GM23338 (cell line): Measurements from ENCODE around the gene SLC26A1. TPM values are rescaled to one million over a fixed set of nuclear protein-coding genes. Genes with fewer than 3 reads are reported as not detected.

Experiments
- ATAC-seq: fragments of 200-7000 bp; cut with Tn5 transposase; 3 replicates; pipeline ENCODE4 v1.9.1; 2020
- DNase-seq: peaks from one replicate; pipeline ENCODE4 v3.0.0-alpha.2; 2015; ENCODE audit warnings: low spot score
- H2AFZ ChIP-seq: fragments of 200-600 bp; sonication (generic); 2 replicates; pipeline ENCODE4 v1.8.0; 2016; ENCODE audit warnings: antibody characterized with exemption, mild to moderate bottlenecking, moderate library complexity
- H3F3A ChIP-seq: fragments of 200-600 bp; sonication (generic); replicated peaks from 2 replicates; pipeline ENCODE4 v1.8.0; 2017; ENCODE audit warnings: antibody characterized with exemption, mixed run types, low read depth
- H3K27ac ChIP-seq: fragments of 200-600 bp; sonication (generic); 2 replicates; pipeline ENCODE4 v1.6.1; 2016; ENCODE audit warnings: low read depth
- H3K27me3 ChIP-seq: fragments of 200-600 bp; sonication (generic); 2 replicates; pipeline ENCODE4 v1.8.0; 2016; ENCODE audit warnings: mild to moderate bottlenecking, mixed run types, moderate library complexity; ENCODE audit not compliant: insufficient read depth
- H3K36me3 ChIP-seq: fragments of 200-600 bp; sonication (generic); 2 replicates; pipeline ENCODE4 v1.8.0; 2016; ENCODE audit warnings: mild to moderate bottlenecking; ENCODE audit not compliant: insufficient read depth
- H3K4me1 ChIP-seq: fragments of 200-600 bp; sonication (generic); 2 replicates; pipeline ENCODE4 v1.8.0; 2016; ENCODE audit warnings: mild to moderate bottlenecking, moderate library complexity; ENCODE audit not compliant: insufficient read depth
- H3K4me2 ChIP-seq: fragments of 200-600 bp; sonication (generic); 2 replicates; pipeline ENCODE4 v1.7.1; 2017; ENCODE audit warnings: mixed run types
- H3K4me3 ChIP-seq: fragments of 200-600 bp; sonication (generic); 2 replicates; pipeline ENCODE4 v1.6.1; 2016; ENCODE audit warnings: mixed run types
- H3K79me2 ChIP-seq: fragments of 200-600 bp; sonication (generic); replicated peaks from 2 replicates; pipeline ENCODE4 v1.8.0; 2017; ENCODE audit warnings: mild to moderate bottlenecking; ENCODE audit not compliant: insufficient read depth
- H3K9me2 ChIP-seq: fragments of 200-600 bp; sonication (generic); 2 replicates; pipeline ENCODE4 v1.8.0; 2017; ENCODE audit not compliant: insufficient read depth
- H4K20me1 ChIP-seq: fragments of 200-600 bp; sonication (generic); replicated peaks from 2 replicates; pipeline ENCODE4 v1.8.0; 2017; ENCODE audit warnings: mild to moderate bottlenecking; ENCODE audit not compliant: insufficient read depth
- H3K27ac Mint-ChIP-seq: 2 replicates; pipeline ENCODE4 v1.8.0; 2020; ENCODE audit warnings: inconsistent platforms, mild to moderate bottlenecking, moderate library complexity, mixed read lengths
- H3K27me3 Mint-ChIP-seq: 3 replicates; pipeline ENCODE4 v1.8.0; 2022; ENCODE audit warnings: low read depth, mild to moderate bottlenecking, moderate library complexity, mixed read lengths, inconsistent platforms; ENCODE audit not compliant: insufficient read depth, poor library complexity
- H3K36me3 Mint-ChIP-seq: 3 replicates; pipeline ENCODE4 v1.8.0; 2021; ENCODE audit warnings: low read depth, mild to moderate bottlenecking, inconsistent platforms, moderate library complexity, mixed read lengths
- H3K4me1 Mint-ChIP-seq: 3 replicates; pipeline ENCODE4 v1.8.0; 2020; ENCODE audit warnings: mild to moderate bottlenecking, inconsistent platforms, mixed read lengths
- H3K4me3 Mint-ChIP-seq: 3 replicates; pipeline ENCODE4 v1.8.0; 2021; ENCODE audit warnings: moderate library complexity, mild to moderate bottlenecking, inconsistent platforms, mixed read lengths
- H3K9me3 Mint-ChIP-seq: 3 replicates; pipeline ENCODE4 v1.8.0; 2020; ENCODE audit warnings: moderate library complexity, mild to moderate bottlenecking, inconsistent platforms, mixed read lengths
- CREB1 ChIP-seq: fragments of 250-450 bp; sonication (Bioruptor Pico); IDR thresholded peaks from 2 replicates; pipeline ENCODE4 v1.5.0; 2020; ENCODE audit warnings: low read depth, mild to moderate bottlenecking, moderate library complexity
- EZH2 ChIP-seq: fragments of 200-600 bp; sonication (generic); IDR thresholded peaks from one replicate; pipeline ENCODE4 v1.8.0; 2017; ENCODE audit warnings: antibody characterized with exemption, mild to moderate bottlenecking, low read depth; ENCODE audit not compliant: unreplicated experiment
- EZH2phosphoT487 ChIP-seq: fragments of 200-600 bp; sonication (generic); IDR thresholded peaks from one replicate; pipeline ENCODE4 v1.8.1; 2018; ENCODE audit warnings: antibody characterized with exemption; ENCODE audit not compliant: unreplicated experiment
- JUNB ChIP-seq: IDR thresholded peaks from one replicate; pipeline ENCODE4 v1.6.1; 2016; ENCODE audit warnings: antibody characterized with exemption; ENCODE audit not compliant: unreplicated experiment
- NANOG ChIP-seq: IDR thresholded peaks from 2 replicates; pipeline ENCODE4 v1.6.1; 2016; ENCODE audit warnings: antibody characterized with exemption, borderline replicate concordance
- POLR2AphosphoS5 ChIP-seq: IDR thresholded peaks from 2 replicates; pipeline ENCODE4 v1.6.1; 2016; ENCODE audit warnings: antibody characterized with exemption, low read depth
- STAT1 ChIP-seq: IDR thresholded peaks from one replicate; pipeline ENCODE4 v1.6.1; 2016; ENCODE audit warnings: antibody characterized with exemption; ENCODE audit not compliant: unreplicated experiment
- ZNF114 ChIP-seq: fragments of 250-450 bp; sonication (Bioruptor Pico); IDR thresholded peaks from 2 replicates; pipeline ENCODE4 v1.5.0; 2020; ENCODE audit warnings: mild to moderate bottlenecking, moderate library complexity
- ZNF331 ChIP-seq: fragments of 250-450 bp; sonication (Bioruptor Pico); IDR thresholded peaks from 2 replicates; pipeline ENCODE4 v1.5.0; 2020; ENCODE audit warnings: low read depth, mild to moderate bottlenecking, moderate library complexity
- polyA plus RNA-seq: library from polyadenylated mRNA; unstranded; fragments of >200 nt; fragmentation: Nextera tagmentation; extraction: Ambion mirVana; gene quantifications from 2 replicates; pipeline ENCODE4 v1.2.1, GENCODE V29; 2016
- total RNA-seq: library from RNA; depleted of rRNA; stranded (reverse); fragments of >200 nt; shearing (Covaris generic); gene quantifications from 2 replicates; pipeline ENCODE4 v1.2.3, GENCODE V29; 2014
- TF ChIP-seq, protein P1 (sequence below): IDR thresholded peaks from 2 replicates; pipeline ENCODE4 v1.6.1; 2016; ENCODE audit warnings: antibody characterized with exemption
- TF ChIP-seq, protein P2 (sequence below): fragments of 250-450 bp; sonication (Bioruptor Pico); IDR thresholded peaks from 2 replicates; pipeline ENCODE4 v1.5.0; 2020; ENCODE audit warnings: mild to moderate bottlenecking, moderate library complexity
- TF ChIP-seq, protein P3 (sequence below): IDR thresholded peaks from one replicate; pipeline ENCODE4 v1.6.1; 2018; ENCODE audit warnings: antibody characterized with exemption; ENCODE audit not compliant: unreplicated experiment
- TF ChIP-seq, protein P4 (sequence below), 2 experiments: fragments of 200-600 bp in 1 of 2; sonication (generic) in 1 of 2; conservative IDR thresholded peaks; 2 replicates each; pipeline versions ENCODE4 v1.5.1 to v1.6.1; 2016 to 2017; ENCODE audit warnings: antibody characterized with exemption in 2 of 2, low read depth in 2 of 2, mild to moderate bottlenecking in 2 of 2, moderate library complexity in 1 of 2

The SLC26A1 gene
- total and polyA plus RNA-seq, 2 experiments from 2014 or later: 0.10 to 0.27 TPM

DNA sequence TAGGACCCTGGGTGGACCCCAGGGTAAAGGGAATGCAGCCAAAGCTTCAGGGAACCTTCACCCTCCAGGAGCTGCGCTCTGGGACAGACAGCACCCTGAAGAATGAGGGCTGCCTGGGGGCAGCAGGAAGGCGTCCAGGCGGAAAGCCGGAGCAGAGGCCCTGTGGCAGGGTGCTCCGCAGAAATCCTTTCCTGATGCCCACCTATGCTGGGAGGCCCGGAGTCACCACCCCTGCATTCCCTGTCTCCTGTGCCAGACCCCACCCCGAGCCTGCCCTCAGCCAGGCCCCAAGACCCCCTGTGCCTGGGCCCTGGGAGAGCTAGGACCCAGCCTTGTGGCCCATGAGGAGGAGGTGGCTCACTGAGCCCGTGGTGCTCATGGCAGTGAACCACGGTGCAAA is 18.5 kb downstream of the SLC26A1 start:
- 0 out of 2 replicates have a peak, but pooled peaks cover 4% of the 10 kb centered on the region for H3F3A ChIP-seq
- H4K20me1 ChIP-seq: no peaks in the 10 kb centered on the region
- H3K9me2 ChIP-seq: no peaks in the 10 kb centered on the region
- Mint-ChIP-seq H3K36me3 (no peaks in the 10 kb centered on the region), H3K9me3 (peaks cover 16% of the 10 kb centered on the region; the same call in 1 of the 3 replicates), H3K4me3 (no peak overlapping the region), H3K4me1 (peaks cover 4% of the 10 kb centered on the region; the same call in 2 of the 3 replicates), H3K27me3 (peaks cover 24% of the 10 kb centered on the region), H3K27ac (no peak overlapping the region)
- no peaks in the 10 kb centered on the region; the same call in 1 of the 2 replicates for H3K4me1 ChIP-seq
- TF ChIP-seq JUNB (no peak), ZNF331 (CRISPR knock-in tag) (no peak), ZNF114 (CRISPR knock-in tag) (no peak), EZH2 (no peak), EZH2phosphoT487 (no peak), STAT1 (no peak), NANOG (no peak), POLR2AphosphoS5 (no peak), CREB1 (no peak)
- TF ChIP-seq, protein P1, sequence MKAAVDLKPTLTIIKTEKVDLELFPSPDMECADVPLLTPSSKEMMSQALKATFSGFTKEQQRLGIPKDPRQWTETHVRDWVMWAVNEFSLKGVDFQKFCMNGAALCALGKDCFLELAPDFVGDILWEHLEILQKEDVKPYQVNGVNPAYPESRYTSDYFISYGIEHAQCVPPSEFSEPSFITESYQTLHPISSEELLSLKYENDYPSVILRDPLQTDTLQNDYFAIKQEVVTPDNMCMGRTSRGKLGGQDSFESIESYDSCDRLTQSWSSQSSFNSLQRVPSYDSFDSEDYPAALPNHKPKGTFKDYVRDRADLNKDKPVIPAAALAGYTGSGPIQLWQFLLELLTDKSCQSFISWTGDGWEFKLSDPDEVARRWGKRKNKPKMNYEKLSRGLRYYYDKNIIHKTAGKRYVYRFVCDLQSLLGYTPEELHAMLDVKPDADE: no peak
- TF ChIP-seq, protein P2, sequence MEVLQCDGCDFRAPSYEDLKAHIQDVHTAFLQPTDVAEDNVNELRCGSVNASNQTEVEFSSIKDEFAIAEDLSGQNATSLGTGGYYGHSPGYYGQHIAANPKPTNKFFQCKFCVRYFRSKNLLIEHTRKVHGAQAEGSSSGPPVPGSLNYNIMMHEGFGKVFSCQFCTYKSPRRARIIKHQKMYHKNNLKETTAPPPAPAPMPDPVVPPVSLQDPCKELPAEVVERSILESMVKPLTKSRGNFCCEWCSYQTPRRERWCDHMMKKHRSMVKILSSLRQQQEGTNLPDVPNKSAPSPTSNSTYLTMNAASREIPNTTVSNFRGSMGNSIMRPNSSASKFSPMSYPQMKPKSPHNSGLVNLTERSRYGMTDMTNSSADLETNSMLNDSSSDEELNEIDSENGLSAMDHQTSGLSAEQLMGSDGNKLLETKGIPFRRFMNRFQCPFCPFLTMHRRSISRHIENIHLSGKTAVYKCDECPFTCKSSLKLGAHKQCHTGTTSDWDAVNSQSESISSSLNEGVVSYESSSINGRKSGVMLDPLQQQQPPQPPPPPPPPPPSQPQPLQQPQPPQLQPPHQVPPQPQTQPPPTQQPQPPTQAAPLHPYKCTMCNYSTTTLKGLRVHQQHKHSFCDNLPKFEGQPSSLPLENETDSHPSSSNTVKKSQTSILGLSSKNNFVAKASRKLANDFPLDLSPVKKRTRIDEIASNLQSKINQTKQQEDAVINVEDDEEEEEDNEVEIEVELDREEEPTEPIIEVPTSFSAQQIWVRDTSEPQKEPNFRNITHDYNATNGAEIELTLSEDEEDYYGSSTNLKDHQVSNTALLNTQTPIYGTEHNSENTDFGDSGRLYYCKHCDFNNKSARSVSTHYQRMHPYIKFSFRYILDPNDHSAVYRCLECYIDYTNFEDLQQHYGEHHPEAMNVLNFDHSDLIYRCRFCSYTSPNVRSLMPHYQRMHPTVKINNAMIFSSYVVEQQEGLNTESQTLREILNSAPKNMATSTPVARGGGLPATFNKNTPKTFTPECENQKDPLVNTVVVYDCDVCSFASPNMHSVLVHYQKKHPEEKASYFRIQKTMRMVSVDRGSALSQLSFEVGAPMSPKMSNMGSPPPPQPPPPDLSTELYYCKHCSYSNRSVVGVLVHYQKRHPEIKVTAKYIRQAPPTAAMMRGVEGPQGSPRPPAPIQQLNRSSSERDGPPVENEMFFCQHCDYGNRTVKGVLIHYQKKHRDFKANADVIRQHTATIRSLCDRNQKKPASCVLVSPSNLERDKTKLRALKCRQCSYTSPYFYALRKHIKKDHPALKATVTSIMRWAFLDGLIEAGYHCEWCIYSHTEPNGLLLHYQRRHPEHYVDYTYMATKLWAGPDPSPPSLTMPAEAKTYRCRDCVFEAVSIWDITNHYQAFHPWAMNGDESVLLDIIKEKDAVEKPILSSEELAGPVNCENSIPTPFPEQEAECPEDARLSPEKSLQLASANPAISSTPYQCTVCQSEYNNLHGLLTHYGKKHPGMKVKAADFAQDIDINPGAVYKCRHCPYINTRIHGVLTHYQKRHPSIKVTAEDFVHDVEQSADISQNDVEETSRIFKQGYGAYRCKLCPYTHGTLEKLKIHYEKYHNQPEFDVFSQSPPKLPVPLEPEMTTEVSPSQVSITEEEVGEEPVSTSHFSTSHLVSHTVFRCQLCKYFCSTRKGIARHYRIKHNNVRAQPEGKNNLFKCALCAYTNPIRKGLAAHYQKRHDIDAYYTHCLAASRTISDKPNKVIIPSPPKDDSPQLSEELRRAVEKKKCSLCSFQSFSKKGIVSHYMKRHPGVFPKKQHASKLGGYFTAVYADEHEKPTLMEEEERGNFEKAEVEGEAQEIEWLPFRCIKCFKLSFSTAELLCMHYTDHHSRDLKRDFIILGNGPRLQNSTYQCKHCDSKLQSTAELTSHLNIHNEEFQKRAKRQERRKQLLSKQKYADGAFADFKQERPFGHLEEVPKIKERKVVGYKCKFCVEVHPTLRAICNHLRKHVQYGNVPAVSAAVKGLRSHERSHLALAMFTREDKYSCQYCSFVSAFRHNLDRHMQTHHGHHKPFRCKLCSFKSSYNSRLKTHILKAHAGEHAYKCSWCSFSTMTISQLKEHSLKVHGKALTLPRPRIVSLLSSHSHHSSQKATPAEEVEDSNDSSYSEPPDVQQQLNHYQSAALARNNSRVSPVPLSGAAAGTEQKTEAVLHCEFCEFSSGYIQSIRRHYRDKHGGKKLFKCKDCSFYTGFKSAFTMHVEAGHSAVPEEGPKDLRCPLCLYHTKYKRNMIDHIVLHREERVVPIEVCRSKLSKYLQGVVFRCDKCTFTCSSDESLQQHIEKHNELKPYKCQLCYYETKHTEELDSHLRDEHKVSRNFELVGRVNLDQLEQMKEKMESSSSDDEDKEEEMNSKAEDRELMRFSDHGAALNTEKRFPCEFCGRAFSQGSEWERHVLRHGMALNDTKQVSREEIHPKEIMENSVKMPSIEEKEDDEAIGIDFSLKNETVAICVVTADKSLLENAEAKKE (CRISPR knock-in tag): no peak
- TF ChIP-seq, protein P3, sequence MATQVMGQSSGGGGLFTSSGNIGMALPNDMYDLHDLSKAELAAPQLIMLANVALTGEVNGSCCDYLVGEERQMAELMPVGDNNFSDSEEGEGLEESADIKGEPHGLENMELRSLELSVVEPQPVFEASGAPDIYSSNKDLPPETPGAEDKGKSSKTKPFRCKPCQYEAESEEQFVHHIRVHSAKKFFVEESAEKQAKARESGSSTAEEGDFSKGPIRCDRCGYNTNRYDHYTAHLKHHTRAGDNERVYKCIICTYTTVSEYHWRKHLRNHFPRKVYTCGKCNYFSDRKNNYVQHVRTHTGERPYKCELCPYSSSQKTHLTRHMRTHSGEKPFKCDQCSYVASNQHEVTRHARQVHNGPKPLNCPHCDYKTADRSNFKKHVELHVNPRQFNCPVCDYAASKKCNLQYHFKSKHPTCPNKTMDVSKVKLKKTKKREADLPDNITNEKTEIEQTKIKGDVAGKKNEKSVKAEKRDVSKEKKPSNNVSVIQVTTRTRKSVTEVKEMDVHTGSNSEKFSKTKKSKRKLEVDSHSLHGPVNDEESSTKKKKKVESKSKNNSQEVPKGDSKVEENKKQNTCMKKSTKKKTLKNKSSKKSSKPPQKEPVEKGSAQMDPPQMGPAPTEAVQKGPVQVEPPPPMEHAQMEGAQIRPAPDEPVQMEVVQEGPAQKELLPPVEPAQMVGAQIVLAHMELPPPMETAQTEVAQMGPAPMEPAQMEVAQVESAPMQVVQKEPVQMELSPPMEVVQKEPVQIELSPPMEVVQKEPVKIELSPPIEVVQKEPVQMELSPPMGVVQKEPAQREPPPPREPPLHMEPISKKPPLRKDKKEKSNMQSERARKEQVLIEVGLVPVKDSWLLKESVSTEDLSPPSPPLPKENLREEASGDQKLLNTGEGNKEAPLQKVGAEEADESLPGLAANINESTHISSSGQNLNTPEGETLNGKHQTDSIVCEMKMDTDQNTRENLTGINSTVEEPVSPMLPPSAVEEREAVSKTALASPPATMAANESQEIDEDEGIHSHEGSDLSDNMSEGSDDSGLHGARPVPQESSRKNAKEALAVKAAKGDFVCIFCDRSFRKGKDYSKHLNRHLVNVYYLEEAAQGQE: no peak
- TF ChIP-seq, protein P4, sequence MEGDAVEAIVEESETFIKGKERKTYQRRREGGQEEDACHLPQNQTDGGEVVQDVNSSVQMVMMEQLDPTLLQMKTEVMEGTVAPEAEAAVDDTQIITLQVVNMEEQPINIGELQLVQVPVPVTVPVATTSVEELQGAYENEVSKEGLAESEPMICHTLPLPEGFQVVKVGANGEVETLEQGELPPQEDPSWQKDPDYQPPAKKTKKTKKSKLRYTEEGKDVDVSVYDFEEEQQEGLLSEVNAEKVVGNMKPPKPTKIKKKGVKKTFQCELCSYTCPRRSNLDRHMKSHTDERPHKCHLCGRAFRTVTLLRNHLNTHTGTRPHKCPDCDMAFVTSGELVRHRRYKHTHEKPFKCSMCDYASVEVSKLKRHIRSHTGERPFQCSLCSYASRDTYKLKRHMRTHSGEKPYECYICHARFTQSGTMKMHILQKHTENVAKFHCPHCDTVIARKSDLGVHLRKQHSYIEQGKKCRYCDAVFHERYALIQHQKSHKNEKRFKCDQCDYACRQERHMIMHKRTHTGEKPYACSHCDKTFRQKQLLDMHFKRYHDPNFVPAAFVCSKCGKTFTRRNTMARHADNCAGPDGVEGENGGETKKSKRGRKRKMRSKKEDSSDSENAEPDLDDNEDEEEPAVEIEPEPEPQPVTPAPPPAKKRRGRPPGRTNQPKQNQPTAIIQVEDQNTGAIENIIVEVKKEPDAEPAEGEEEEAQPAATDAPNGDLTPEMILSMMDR (conservative IDR thresholded peaks at IDR 0.05; ENCODE audit: low read depth in 2 of 2): no peak
- no peak overlapping the region for H3K4me2 ChIP-seq
- no peaks in the 10 kb centered on the region for H3K79me2 ChIP-seq
- no peak overlapping the region for H3K27ac ChIP-seq
- no peak for ATAC-seq
- H3K4me3 ChIP-seq: no peak overlapping the region
- DNase-seq: no peak
- H3K27me3 ChIP-seq: peaks cover 10% of the 10 kb centered on the region; the same call in 1 of the 2 replicates
- H2AFZ ChIP-seq: no peak overlapping the region
- H3K36me3 ChIP-seq: no peaks in the 10 kb centered on the region
